ENCODE measurements around the gene BABAM1. TPM values are rescaled to one million over a fixed set of nuclear protein-coding genes. Genes with fewer than 3 reads are reported as not detected.

The BABAM1 gene
- total RNA-seq, 2 donors from 2014 or later = 136 to 151 TPM

GRCh38 chr19:17323300-17323963 is 56.2 kb downstream of the BABAM1 start:
- DNase-seq = peak; percentile 33
- Histone ChIP-seq H3K9ac (ENCODE audit: extremely low read depth, low read length, poor library complexity, severe bottlenecking) (no peak overlapping the region), H3K4me1 (ENCODE audit: control insufficient read depth, insufficient read depth, low read length) (no peaks in the 10 kb centered on the region), H3K9me3 (ENCODE audit: control insufficient read depth, low read length) (no peaks in the 10 kb centered on the region), H3K27ac (ENCODE audit: low read depth, low read length) (no peak overlapping the region), H3K4me3 (ENCODE audit: low read length) (no peak overlapping the region), H3K27me3 (ENCODE audit: control insufficient read depth, insufficient read depth, low read length, poor library complexity, severe bottlenecking) (no peaks in the 10 kb centered on the region), H3K36me3 (ENCODE audit: control insufficient read depth, insufficient read depth, low read length) (peaks cover 11% of the 10 kb centered on the region)
- TF ChIP-seq CTCF (conservative IDR thresholded peaks at IDR 0.05) = no peak
- Mint-ChIP-seq H3K4me3 (no peak overlapping the region), H3K27me3 (ENCODE audit: insufficient read depth) (peaks cover 1% of the 10 kb centered on the region), H3K4me1 (peaks cover 1% of the 10 kb centered on the region), H3K36me3 (ENCODE audit: low read depth) (peaks cover 27% of the 10 kb centered on the region), H3K27ac (no peak overlapping the region), H3K9me3 (no peaks in the 10 kb centered on the region)
- WGBS, 2 experiments (ENCODE audit: insufficient coverage in 1 of 2, insufficient read length in 1 of 2) = 95 to 97% methylated on average over 28 to 54 of the region's 56 CpGs

GRCh38 chr19:17323964-17324332 is 56.7 kb downstream of the BABAM1 start:
- WGBS, 2 experiments (ENCODE audit: insufficient coverage in 1 of 2, insufficient read length in 1 of 2) = 95 to 100% methylated on average over 1 to 7 of the region's 7 CpGs
- peaks cover 1% of the 10 kb centered on the region for H3K4me1 Mint-ChIP-seq
- DNase-seq = peak; percentile 47

GRCh38 chr19:17324357-17325114 is 57.3 kb downstream of the BABAM1 start:
- H3K36me3 ChIP-seq (ENCODE audit: control insufficient read depth, insufficient read depth, low read length) = peaks cover 11% of the 10 kb centered on the region
- H3K27ac ChIP-seq (ENCODE audit: low read depth, low read length) = no peak overlapping the region
- no peak for TF ChIP-seq CTCF (conservative IDR thresholded peaks at IDR 0.05)
- H3K9me3 ChIP-seq (ENCODE audit: control insufficient read depth, low read length) = no peaks in the 10 kb centered on the region
- Mint-ChIP-seq H3K27me3 (ENCODE audit: insufficient read depth) (peaks cover 8% of the 10 kb centered on the region), H3K36me3 (ENCODE audit: low read depth) (peaks cover 23% of the 10 kb centered on the region), H3K4me3 (no peak overlapping the region), H3K4me1 (peaks cover 1% of the 10 kb centered on the region), H3K9me3 (no peaks in the 10 kb centered on the region), H3K27ac (no peak overlapping the region)
- H3K4me1 ChIP-seq (ENCODE audit: control insufficient read depth, insufficient read depth, low read length) = no peaks in the 10 kb centered on the region
- H3K9ac ChIP-seq (ENCODE audit: extremely low read depth, low read length, poor library complexity, severe bottlenecking) = no peak overlapping the region
- DNase-seq = peak; percentile 44
- 93% methylated on average over 16 to 28 of the region's 28 CpGs for WGBS, 2 experiments (ENCODE audit: insufficient coverage in 1 of 2, insufficient read length in 1 of 2)
- no peaks in the 10 kb centered on the region for H3K27me3 ChIP-seq (ENCODE audit: control insufficient read depth, insufficient read depth, low read length, poor library complexity, severe bottlenecking)
- H3K4me3 ChIP-seq (ENCODE audit: low read length) = no peak overlapping the region

More at GRCh38 chr19:17323964-17324332, 56.7 kb downstream of the BABAM1 start:
- Histone ChIP-seq H3K27me3 (ENCODE audit: control insufficient read depth, insufficient read depth, low read length, poor library complexity, severe bottlenecking) (no peaks in the 10 kb centered on the region), H3K4me3 (ENCODE audit: low read length) (no peak overlapping the region), H3K27ac (ENCODE audit: low read depth, low read length) (no peak overlapping the region), H3K4me1 (ENCODE audit: control insufficient read depth, insufficient read depth, low read length) (no peaks in the 10 kb centered on the region), H3K9ac (ENCODE audit: extremely low read depth, low read length, poor library complexity, severe bottlenecking) (no peak overlapping the region), H3K9me3 (ENCODE audit: control insufficient read depth, low read length) (no peaks in the 10 kb centered on the region), H3K36me3 (ENCODE audit: control insufficient read depth, insufficient read depth, low read length) (peaks cover 11% of the 10 kb centered on the region)
- Mint-ChIP-seq H3K27me3 (ENCODE audit: insufficient read depth) (peaks cover 3% of the 10 kb centered on the region), H3K27ac (no peak overlapping the region), H3K9me3 (no peaks in the 10 kb centered on the region), H3K36me3 (ENCODE audit: low read depth) (peaks cover 27% of the 10 kb centered on the region), H3K4me3 (no peak overlapping the region)
- TF ChIP-seq CTCF (conservative IDR thresholded peaks at IDR 0.05) = no peak
